NK-92 (cell line): Measurements from ENCODE around the gene POLDIP2.

Experiments
- DNase-seq: peaks from one replicate; lab custom pipeline; 2025; ENCODE audit not compliant: unreplicated experiment; lab: John Stamatoyannopoulos, UW

POLDIP2 gene

DNA sequence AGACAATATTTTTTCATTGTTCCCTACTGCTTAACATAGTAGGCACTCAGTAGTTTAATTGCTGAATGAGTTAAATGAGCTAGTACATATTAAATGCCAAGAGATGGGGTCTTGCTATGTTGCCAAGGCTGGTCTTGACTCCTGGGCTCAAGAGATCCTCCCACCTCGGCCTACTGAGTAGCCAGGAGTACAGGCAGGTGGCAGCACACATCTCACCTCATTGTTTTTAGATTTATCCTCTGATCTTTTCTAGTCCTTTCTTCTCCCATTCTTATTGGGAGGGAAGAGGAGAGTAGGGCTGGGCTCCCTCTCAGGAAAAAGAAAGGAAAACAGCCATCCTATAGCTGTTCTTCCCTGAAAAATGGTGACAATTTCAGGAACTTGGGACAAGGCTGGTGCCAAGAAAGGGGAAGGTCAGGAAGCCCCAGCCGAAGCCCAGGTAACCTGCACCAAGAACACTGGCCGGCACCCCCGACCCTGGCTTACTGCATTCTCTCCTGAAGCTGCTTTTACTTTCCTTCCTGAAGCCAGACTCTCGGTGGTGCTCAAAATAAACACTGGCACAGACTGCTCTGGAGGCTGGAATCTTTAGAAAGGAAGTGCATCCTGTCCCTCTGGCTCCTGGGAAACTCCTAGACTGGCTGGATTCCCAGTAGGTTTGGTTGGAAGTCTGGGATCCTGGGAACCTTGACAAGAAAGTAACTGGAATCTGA, 19.1 kb downstream of the POLDIP2 start:
- DNase-seq: no peak

DNA sequence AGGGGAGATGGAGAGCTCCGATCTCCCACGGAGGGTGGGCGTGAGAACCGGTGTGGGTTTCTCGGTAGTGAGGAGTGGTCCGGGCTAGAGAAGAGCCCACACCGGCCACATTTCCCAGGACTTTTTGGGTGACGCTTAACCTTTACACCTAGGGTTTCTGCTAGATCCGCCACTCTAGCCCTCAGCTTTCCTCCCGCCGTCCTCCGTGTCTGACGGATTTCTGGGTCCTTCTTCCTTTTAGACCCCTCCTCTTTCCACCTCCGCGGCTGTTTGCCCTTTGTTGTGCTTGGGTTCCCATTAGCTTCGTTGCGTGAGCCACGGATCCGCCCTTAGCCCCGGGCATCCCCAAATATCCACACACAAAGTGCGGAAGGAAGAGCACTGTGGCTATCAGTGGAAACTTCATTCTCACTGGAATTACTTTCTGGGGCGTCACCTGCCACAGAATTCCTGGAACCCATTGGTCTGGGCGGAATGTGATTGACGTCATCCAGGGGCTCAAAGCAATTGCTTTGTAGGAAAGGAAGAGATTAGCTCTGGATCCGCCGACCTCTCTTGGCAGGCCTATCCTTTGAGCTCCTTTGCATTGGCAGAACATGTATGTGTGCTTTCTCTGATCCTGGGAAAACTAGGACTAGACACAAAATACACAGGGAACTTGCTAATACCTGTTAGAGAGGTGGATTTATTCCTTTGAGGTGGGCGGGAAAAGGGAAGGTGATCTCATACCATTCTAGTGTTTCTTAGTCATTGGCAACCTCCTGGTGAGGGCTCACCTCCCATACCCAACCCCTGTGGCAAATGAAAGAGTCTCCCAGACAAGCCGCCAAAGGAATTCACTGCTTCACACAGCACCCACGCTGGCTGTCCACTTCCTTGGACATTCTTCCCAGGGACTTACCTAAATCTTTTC, 21.1 kb downstream of the POLDIP2 start:
- no peak for DNase-seq

DNA sequence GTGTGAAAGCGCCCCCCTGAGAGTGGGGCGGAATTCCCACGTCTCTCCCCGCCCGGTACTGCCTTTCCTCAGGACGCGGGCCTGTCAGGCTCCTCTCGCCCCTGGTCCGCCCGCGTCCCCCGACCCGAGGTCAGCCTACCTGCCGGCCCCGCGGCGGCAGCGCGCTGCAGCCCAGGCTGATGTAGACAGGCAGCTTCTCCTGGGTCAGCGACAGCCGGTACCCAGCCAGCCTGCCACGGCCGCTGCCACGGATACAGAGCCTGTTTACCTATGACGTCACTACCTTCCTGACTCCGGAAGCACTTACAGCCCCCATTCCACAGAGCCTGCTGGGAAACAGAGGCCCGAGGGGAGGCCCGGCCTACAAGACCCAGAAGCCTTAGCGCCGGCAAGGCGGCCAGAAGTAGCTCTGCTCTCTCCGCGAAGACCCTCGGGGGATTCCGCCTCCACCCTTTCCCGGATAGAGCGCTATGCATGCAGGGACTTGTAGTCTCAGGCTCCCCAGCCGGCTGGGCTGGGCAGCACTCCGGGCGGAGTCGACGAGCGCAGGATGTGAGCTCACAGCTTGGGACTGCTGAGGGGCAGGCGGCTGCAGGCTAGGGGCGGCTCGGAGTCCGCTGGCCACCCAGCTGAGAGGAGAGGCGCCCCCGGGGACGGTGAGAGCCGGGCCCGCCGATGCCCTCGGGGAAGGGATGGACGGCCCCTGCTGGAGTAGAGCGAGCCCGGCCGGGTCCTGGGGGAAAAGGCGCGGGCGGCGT, 21.9 kb downstream of the POLDIP2 start, which contains the start of the genes IFT20 and TNFAIP1:
Gene IFT20, minus strand, starts transcription at position 272 of the 758 bp plus-strand sequence. CDS start 3,487 bp downstream, outside the sequence.
Gene TNFAIP1, plus strand, starts transcription at position 561 of the 758 bp plus-strand sequence. CDS start 3,761 bp downstream, outside the sequence.
- DNase-seq: peak; percentile 80

DNA sequence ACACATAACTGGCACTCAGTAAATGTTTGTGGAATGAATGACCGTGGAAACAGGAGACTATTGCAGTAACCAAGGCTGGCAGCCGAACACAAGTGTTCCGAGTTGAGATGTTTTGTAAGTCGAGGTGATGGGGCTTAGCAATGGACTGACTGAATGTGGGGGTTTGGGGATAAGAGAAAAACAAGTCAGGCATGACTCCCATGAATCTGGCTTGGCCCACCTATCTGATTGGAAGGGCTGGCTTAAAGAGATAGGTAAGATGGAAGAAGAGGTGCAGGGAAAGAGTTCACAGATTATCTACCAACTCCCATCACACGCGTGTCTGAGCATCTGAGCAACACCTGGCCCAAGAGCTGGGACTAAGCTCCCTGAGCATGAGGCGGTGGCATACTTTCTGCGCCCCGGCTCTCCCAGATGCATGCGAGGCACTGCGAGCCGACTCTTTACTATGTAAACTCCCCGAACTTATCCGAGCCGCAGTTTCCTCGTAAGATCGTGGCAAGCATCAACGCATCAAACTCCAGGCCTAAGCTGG, 22.6 kb downstream of the POLDIP2 start:
- DNase-seq: no peak

DNA sequence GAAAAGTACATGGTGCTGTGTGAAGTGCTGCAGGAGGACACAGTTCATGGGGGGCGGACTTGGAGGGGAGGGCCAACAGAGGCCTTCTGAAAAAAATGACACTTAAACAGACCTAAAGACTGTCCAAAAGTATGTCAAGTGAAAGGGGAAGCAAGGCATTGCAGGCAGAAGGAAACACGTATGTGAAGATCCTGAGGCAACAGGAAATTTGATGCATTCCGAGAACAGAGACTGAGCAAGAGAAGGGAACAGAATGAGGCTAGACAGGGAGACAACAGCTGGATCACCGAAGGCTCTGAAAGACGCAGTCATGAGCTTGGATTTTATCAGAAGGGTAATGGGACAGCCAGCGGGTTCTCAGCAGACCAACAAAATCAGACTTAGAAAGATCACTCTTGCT, 23.2 kb downstream of the POLDIP2 start:
- no peak for DNase-seq

DNA sequence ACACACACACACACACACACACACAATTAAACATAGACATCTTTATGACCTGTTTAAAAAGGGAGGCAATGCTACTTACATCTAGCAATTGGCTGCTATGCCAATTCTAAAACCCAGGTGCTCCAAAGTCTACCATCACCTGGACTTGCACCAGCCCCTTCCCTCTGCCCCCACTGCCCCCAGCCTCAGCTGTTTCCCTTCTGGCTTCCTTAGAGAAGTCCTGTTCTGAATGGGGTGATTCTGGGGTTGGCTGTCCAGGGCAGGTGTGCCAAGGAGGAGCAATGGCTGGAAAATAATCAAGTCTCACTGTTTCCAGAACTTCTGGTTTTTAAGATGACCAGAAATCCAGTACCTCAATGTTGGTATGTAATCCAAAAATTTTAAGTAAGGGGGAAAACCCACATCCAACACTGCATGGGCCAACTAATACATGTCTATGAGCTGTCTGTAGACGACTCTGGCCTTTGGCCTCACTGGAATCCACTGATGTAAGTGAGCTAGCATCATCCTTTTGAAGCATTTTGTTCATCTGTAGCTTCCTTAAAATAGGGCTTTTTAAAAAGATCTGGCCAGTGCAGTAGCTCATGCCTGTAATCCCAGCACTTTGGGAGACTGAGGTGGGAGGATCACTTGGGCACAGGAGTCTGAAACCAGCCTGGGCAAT, 24.1 kb downstream of the POLDIP2 start:
- no peak for DNase-seq

DNA sequence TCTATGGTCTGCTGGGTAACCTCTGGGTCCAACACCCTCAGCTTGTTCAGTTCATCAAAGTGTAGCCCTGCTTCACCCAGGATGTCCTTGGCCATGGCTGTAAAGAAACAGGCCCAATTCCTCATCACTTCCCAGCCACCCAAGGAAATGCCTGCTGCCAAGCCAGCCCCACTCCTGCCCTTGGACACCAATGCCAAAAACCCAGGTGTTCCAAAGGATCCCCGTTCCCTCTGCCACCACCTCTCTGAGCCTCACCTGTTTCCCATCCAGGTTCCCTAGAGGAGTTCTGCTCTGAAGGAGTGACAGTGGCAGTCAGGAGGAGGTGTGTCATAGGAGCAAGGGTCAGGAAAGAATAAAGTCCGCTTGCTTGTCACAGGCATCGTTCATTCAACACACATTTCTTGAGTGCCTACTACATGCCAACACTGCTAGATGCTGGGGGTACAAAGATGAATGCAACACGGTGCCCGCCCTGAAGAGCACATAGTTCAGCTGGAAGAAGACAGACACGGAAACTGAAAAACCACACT, 25.4 kb downstream of the POLDIP2 start:
- DNase-seq: no peak

DNA sequence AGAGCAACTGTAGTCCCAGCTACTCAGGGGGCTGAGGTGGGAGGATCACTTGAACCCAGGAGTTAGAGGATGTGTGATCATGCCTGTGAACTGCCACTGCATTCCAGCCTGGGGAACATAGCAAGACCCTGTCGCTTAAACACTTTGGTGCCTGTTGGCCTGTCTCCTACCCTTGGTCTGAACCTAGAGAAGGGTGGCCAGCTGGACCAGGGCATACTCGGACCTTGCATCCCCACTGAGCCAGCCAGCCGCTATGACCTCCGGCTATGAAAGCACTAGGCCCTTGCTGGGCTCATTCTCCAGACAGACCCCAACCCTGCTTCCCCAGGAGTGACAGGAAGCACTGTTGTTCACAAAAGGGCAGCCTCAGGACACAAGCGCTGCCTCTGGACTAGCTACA, 26.7 kb downstream of the POLDIP2 start:
- DNase-seq: no peak

DNA sequence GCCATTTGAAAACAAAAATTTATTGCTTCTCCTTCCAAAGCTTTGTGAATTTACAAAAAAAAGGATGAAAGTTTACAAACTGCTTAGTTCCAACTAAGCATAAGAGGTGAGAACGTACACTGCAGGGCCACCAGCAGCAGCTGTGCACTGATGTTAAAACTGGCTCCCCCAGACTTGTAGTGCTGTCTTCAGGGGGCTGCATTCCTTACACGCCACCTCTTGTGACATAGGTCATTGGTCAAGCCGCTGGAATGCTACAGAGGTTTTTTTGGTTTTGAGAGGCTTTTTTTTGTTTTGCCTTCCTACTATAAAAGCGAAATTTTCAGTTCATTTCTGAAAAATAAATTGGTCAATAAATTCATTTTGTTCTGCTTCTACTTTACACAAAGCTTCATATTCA, 29.0 kb downstream of the POLDIP2 start:
- DNase-seq: no peak

DNA sequence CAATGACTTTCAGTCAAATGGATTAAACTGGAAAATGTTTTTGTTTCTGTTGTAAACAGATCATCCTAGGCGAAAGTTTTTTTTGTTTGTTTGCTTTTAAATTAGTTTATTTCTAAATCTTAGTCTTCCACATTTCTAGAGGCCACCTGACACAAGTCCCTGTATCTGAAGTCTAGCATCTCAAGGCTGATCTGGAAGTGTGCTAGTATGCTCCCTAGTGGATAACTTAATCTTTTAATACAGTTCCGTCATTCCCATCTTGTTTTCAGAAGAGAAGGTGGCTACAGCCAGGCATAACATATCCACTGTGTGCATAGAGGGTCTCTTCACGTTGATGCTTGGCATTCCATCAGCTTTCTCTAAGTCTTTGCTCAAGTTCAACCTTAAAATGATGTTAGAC, 29.6 kb downstream of the POLDIP2 start:
- DNase-seq: no peak

DNA sequence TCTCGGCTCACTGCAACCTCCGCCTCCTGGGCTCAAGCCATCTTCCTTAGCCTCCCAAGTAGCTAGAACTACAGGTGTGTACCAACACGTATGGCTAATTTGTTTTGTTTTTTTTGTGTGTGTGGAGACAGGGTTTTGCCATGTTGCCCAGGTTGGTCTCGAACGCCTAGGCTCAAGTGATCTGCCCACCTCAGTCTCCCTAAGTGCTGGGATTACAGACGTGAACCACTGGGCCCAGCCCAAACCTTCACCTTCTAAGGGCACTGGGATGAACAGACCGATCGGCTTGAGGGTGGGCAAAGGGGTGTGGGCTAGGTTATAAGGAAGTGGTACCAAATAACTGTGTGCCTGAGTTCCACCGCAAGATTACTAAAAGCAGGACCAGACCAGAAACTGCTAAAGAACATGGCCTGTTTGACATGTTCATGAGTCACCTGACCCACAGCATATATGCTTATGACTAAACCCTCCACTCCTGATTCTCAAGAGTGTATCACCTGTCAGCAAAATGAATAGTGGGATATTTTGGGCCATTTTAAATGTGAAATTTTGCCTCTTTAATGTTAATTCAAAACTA, 30.2 kb downstream of the POLDIP2 start:
- no peak for DNase-seq

DNA sequence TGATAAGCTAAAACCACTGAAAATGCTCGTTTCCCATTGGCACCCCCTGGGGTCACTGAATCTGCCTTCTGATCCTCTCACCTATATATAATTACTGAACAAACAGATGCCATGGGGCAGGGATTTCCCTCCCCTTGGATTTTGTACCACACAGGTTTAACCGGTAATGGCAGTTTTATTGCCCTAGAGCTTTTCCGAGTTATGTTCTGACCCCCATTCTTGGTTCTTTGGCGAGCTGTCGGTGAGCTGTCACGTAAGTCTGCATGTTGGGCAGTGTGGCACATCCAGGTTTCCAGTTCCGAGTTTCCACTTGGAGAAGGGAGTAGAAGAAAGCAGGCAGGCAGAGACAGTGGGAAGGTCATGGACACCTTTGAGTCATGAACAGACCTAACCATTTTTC, 31.2 kb downstream of the POLDIP2 start:
- no peak for DNase-seq

DNA sequence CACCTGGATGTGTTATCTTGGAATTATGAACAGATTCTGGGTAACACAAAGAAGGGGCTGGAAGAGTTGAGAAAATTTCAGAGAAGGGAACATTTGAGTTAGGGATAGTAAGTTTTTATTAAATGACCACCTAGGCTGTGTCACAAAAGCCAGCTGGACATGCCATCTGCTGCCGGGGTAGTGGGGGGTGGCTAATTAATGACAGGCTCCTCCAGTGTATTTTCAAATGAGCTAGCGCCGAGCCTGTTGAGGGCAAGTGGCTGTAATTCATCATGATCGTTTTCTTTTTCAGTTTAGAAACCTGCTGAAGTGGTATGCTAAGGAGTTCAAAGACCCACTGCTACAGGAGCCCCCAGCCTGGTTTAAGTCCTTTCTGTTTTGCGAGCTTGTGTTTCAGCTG, 32.1 kb downstream of the POLDIP2 start:
- no peak for DNase-seq

DNA sequence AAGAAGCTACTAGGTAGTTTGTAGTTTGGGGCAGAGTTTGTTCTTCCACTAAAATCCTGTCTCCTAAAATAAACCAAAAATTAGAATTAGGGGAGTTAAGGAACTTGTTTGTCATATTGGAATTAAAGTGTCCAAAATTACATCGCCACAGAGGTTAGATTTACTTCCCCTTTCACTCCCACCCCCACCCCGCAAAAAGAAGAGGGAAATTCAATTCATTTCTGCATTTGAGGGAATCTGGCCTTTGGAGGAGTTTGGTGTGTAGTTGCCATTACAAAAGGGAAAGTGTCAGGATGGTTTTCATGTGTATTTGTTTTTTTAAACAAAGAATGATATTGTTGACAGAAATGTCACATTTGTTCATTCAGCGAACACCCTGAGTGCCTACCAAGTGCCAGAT, 32.5 kb downstream of the POLDIP2 start:
- DNase-seq: no peak

DNA sequence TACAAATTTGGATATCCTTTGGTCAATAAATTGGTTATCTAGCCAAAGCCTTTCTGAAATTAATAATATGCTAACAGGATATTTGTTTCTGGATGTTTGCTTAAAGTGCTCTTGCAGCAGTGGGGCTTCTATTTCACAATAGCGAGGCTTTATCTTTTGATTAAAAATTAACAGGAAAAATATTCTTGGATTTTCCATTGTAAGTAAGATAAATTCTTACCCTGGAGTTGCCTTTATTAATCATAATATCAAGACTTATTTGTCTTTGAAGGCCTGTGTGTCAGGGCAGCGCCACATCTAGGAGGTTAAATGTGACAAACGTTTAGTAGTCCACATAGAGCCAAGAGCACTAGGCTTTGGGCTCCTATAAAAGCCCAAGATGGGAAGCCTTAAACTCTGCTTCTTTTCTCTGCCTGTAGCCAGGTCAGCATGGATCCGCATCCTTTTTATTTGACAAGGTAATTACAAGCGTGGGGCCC, 33.0 kb downstream of the POLDIP2 start:
- DNase-seq: no peak

DNA sequence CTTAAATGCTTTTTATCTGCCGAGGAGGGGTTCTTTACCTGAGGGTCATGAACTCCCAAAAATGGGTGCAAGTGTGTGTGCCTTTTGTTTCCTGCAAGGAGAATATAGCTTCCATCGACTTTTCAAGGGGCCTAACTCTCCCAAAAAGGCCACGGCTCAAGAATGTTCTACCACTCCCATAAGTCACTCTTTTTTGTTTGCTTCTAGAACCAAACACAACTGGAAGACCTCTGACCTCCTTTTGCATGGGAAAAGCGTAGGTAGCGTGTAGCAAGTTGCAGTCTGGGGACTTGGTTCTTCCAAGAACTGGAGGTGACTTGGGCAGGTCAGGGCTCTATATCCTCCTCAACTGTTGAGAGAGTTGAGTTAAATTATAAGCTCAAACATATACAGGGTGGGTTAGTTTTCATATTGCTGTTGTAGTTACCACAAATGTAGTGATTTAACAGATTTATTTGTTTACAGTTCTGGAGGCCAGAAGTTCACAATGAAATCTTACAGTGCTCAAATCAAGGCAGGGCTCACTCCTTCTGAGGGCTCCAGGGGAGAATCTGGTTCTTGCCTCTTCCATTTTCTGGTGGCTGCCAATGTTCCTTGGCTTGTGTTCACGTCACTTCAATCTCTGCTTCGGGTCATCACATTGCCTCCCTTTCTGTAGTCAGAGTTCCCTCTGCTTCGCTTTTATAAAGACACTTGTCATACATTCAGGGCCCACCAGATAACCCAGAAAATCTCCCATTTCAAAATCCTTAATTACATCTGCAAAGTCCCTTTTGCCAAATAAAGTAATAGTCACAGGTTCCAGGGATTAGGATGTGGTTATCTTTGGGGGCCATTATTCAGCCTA, 36.9 kb downstream of the POLDIP2 start:
- no peak for DNase-seq

DNA sequence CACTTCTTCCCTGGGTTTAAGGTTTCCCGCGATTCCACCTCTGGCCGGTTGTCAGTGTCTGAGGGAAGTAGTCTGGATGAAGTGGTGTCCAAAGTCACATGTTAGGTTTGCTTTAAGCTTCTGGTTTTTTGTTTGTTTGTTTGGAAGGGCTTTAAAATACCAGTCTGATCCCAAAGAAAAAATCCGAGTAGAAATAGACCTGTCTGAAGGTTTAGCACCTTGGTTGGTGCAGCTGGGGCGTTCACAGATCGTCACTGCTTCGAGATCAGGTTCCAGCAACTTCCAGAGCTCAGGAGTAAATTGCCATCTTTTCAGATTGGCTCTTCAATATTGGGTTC, 37.8 kb downstream of the POLDIP2 start:
- DNase-seq: no peak

DNA sequence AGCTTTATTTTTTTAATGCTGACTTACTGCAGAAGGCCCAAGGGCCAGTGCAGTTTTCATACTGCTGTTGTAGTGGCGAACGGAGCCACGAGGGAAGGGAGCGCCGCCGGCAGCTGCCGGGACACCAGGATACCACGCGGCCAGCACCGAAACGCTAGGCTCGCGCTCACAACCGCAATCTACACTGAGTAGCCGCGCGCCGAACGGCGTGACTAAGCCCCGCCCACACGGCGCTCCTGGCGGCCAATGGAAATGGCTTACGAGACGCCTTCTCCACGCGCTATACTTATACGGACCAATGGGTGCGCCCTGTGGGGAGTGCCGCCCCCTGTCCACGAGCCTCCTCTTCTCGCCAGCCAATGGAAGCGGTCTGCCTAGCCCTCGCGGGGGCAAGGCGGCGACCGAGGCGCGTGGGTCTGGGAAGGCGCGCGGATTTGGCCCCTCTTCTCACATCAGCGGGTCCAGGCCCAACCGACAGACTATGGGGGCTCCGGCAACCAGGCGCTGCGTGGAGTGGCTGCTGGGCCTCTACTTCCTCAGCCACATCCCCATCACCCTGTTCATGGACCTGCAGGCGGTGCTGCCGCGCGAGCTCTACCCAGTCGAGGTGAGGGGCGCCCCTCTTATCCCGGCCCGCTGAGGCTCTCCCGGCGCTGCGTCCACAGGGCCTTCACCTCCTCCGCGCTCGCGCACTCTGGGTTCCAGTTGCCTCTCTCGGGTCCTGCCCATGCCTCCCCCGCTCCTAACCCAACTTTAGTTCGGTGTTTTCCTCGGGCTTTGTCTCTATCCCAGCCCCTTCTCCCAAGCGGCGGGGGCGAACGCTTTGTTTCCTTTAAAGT, 38.3 kb downstream of the POLDIP2 start, which contains the start of gene TMEM97:
Gene TMEM97, plus strand, starts transcription at position 442 of the 839 bp plus-strand sequence. Its CDS starts 40 bp downstream, at position 482.
- peak; percentile 74 for DNase-seq
